Prostate gland (tissue), 2 donors: ENCODE results near the gene UNC119. TPM values are rescaled to one million over a fixed set of nuclear protein-coding genes. Genes with fewer than 3 reads are reported as not detected.
"Not testable (repeated sequence)": the region's sequence is repeated elsewhere in the genome, so short reads cannot be mapped to it uniquely, and the experiment has no call there.

Source experiments
- DNase-seq: peaks from one replicate; pipeline ENCODE4 v3.0.0-alpha.2; 2019; ENCODE audit warnings: low spot score
- H3K27ac ChIP-seq, 2 donors: fragments of 200-600 bp; sonication (generic); 2 replicates each; pipeline ENCODE4 v1.5.1; 2017 to 2019
- H3K27me3 ChIP-seq: fragments of 200-600 bp; sonication (generic); replicated peaks from 2 replicates; pipeline ENCODE4 v1.5.1; 2019; ENCODE audit not compliant: insufficient read depth
- H3K36me3 ChIP-seq, 2 donors: fragments of 200-600 bp; sonication (generic); 1 replicate in 1 of 2; 2 replicates in 1 of 2; pipeline versions ENCODE4 v1.5.1 to v1.8.1; 2017 to 2019
- H3K4me1 ChIP-seq: fragments of 200-600 bp; sonication (generic); replicated peaks from 2 replicates; pipeline ENCODE4 v1.5.1; 2019
- H3K4me3 ChIP-seq, 2 donors: fragments of 200-600 bp; sonication (generic); 2 replicates each; pipeline ENCODE4 v1.5.1; 2017 to 2019
- H3K9me3 ChIP-seq: fragments of 200-600 bp; sonication (generic); 2 replicates; pipeline ENCODE4 v1.5.1; 2017
- CTCF ChIP-seq, 4 experiments: fragments of 200-600 bp in 2 of 4; fragments of 450-650 bp in 2 of 4; sonication (generic) in 2 of 4; IDR thresholded peaks; 1 replicate in 3 of 4; 2 replicates in 1 of 4; pipeline ENCODE4 v1.5.1; 2016 to 2019; ENCODE audit warnings: antibody characterized with exemption in 4 of 4, mild to moderate bottlenecking in 2 of 4, moderate library complexity in 2 of 4
- POLR2A ChIP-seq: fragments of 450-650 bp; IDR thresholded peaks from one replicate; pipeline ENCODE4 v1.6.1; 2016; ENCODE audit warnings: antibody characterized with exemption, mild to moderate bottlenecking
- POLR2AphosphoS5 ChIP-seq: sonication (generic); formaldehyde crosslinking; IDR thresholded peaks from one replicate; pipeline ENCODE4 v1.6.1; 2017; ENCODE audit warnings: antibody characterized with exemption
- WGBS: methylation state at CpG from one replicate; pipeline ENCODE4 v1.1.5; 2018; 5-methylcytosine and 5-hydroxymethylcytosine counted together
- intact Hi-C: fragments of 100-400 bp; cut with DNase I; formaldehyde crosslinking; loops from one replicate; pipeline ENCODE4 v1.14.2; 2022
- total RNA-seq, 2 donors: library from RNA; depleted of rRNA; stranded (reverse); fragments of >200 nt; gene quantifications; one replicate each; pipeline ENCODE4 v1.1.0, GENCODE V29; 2016

UNC119 gene
- total RNA-seq, 2 donors from 2014 or later, result 51.1 to 154 TPM

- Histone ChIP-seq H3K36me3 (no peaks in the 10 kb centered on the region), H3K27me3 (no peaks in the 10 kb centered on the region), H3K4me3 (peak within 1 kb of the TSS in 1 of 2 donors; percentile 21), H3K27ac (peak within 1 kb of the TSS; percentile 34 to 35), H3K9me3 (no peaks in the 10 kb centered on the region), H3K4me1 (peaks cover 6% of the 10 kb centered on the region)
- TF ChIP-seq POLR2A (peak; percentile 100), CTCF (IDR thresholded peaks at IDR 0.05) (peak in 2 of 4 experiments; percentile 8 to 19), POLR2AphosphoS5 (peak; percentile 100)
- DNase-seq, result peak; percentile 98
- 5% methylated on average over 26 of the region's 26 CpGs for WGBS
- intact Hi-C loops, result no loop called here
These were observed 24.5 kb upstream of the UNC119 start, which contains the start of gene ALDOC for GRCh38 chr17:28576758-28577465. TSS of gene ALDOC (minus strand) at chr17:28576895. CDS start at chr17:28575532, 1,363 bp downstream.

- DNase-seq, intact Hi-C loops: not testable (repeated sequence)
These were observed 23.6 kb upstream of the UNC119 start for GRCh38 chr17:28576016-28576415.

DNA sequence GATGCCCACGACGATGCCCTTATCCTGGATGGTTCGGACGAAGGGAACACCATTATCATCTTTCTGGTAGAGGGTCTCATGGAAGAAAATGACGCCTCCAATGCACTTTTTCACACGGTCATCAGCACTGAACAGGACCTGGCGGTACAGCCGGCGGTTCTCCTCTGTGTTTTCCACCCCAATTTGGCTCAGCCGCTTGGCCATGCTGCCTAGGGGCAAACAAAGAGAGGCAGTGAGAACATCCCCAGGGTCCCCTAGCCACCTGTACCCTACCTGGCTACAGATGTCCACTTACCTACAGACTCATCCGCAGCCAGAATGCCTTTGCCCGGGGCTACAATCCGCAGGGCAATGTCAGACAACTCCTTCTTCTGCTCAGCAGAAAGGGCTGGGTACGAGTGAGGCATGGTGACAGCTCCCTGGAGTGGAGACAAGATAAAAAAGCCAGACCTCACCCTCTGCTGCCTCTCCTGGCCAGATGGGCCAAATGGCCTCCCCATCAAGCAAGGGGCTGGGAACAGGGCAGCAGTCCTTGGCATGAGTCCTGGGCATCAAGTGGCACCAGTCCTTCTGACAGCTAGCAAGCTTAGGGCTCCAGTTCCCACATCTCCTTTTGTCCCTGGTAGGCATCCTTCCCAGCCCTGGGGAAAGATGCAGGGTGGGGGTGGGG is 22.8 kb upstream of the UNC119 start:
- DNase-seq, result no peak
- Histone ChIP-seq H3K4me1 (peaks cover 6% of the 10 kb centered on the region), H3K36me3 (no peaks in the 10 kb centered on the region), H3K27ac (no peak overlapping the region), H3K9me3 (no peaks in the 10 kb centered on the region), H3K4me3 (no peak overlapping the region), H3K27me3 (no peaks in the 10 kb centered on the region)
- intact Hi-C loops, result no loop called here
- TF ChIP-seq POLR2A (no peak), POLR2AphosphoS5 (no peak), CTCF (IDR thresholded peaks at IDR 0.05) (no peak)
- 94% methylated on average over 14 of the region's 14 CpGs for WGBS

More at GRCh38 chr17:28576016-28576415, 23.6 kb upstream of the UNC119 start:
- H3K9me3 ChIP-seq, H3K27me3 ChIP-seq, H3K27ac ChIP-seq, H3K36me3 ChIP-seq, H3K4me3 ChIP-seq, H3K4me1 ChIP-seq: not testable (repeated sequence)
- WGBS, result 52% methylated on average over 3 of the region's 3 CpGs

DNA sequence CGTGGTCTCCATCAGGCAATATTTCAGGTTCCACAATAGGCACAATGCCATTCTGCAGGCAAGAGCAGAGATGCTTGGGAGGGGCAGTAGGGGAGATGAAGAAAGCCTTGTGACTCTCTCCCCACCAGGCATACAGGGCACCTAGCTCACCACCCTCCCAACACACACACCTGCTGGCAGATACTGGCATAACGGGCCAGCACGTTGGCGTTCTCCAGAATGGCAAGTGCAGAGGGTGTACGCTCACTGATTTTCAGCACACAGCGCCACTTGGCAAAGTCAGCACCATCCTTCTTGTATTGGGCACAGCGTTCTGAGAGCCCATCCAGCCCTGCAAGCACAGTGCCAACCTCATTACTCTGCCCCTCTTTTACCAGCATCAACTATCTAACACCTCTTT is 22.1 kb upstream of the UNC119 start:
- Histone ChIP-seq H3K4me1 (peaks cover 6% of the 10 kb centered on the region), H3K9me3 (no peaks in the 10 kb centered on the region), H3K36me3 (no peaks in the 10 kb centered on the region), H3K27me3 (no peaks in the 10 kb centered on the region), H3K27ac (no peak overlapping the region), H3K4me3 (no peak overlapping the region)
- intact Hi-C loops, result no loop called here
- 86% methylated on average over 7 of the region's 7 CpGs for WGBS
- no peak for DNase-seq
- TF ChIP-seq CTCF (IDR thresholded peaks at IDR 0.05), result no peak
- TF ChIP-seq POLR2A, result no peak
- TF ChIP-seq POLR2AphosphoS5, result no peak

DNA sequence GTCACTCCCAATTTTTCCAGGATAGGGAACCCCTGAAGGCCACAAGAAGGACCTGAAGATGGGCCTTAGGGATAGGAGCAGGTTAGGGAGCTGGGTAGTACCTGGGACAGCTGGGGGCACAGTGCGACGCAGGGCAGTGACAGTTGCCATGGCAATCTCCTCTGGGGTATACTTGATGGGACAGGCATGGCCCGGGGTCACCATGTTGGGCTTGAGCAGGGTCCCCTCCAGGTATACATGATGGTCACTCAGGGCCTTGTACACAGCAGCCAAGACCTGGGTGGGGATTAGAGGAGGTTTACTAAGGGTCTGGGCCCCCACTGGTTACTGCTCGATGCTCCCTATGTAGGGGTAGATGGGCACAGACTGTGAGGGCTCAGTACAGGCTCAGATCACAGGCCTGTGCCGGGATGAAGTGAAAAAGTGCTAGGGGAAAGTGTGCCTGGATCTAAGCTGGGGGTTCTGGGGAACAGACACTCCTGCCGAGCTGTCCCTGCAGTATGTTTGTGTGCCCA is 21.6 kb upstream of the UNC119 start:
- WGBS, result 97% methylated on average over 6 of the region's 6 CpGs
- no peak overlapping the region for H3K27ac ChIP-seq
- intact Hi-C loops, result no loop called here
- peaks cover 6% of the 10 kb centered on the region for H3K4me1 ChIP-seq
- DNase-seq, result no peak
- H3K4me3 ChIP-seq, result no peak overlapping the region
- no peaks in the 10 kb centered on the region for H3K9me3 ChIP-seq
- TF ChIP-seq CTCF (IDR thresholded peaks at IDR 0.05), result no peak
- TF ChIP-seq POLR2A, result no peak
- TF ChIP-seq POLR2AphosphoS5, result no peak
- H3K36me3 ChIP-seq, result no peaks in the 10 kb centered on the region
- no peaks in the 10 kb centered on the region for H3K27me3 ChIP-seq
